Activated T-cell treated with anti-CD3 and anti-CD28 coated beads, Interleukin-2, amount 50 U/mL, for 24 hours (primary cell): Measurements from ENCODE around the gene DACT1.

Source experiments
- DNase-seq: peaks from one replicate; pipeline ENCODE4 v3.0.0-alpha.2; 2020
- H3K27ac Mint-ChIP-seq: 2 replicates; pipeline ENCODE4 v1.8.0; 2020; ENCODE audit warnings: mild to moderate bottlenecking, mixed read lengths
- H3K27me3 Mint-ChIP-seq: 2 replicates; pipeline ENCODE4 v1.8.0; 2020; ENCODE audit warnings: mixed read lengths
- H3K36me3 Mint-ChIP-seq: 2 replicates; pipeline ENCODE4 v1.8.0; 2020; ENCODE audit warnings: low read depth, mixed read lengths
- H3K4me1 Mint-ChIP-seq: 2 replicates; pipeline ENCODE4 v1.8.0; 2020; ENCODE audit warnings: low read depth, mixed read lengths
- H3K4me3 Mint-ChIP-seq: 2 replicates; pipeline ENCODE4 v1.8.0; 2020; ENCODE audit warnings: mild to moderate bottlenecking, moderate library complexity, mixed read lengths
- H3K9me3 Mint-ChIP-seq: 2 replicates; pipeline ENCODE4 v1.8.0; 2020; ENCODE audit warnings: mixed read lengths

The DACT1 gene

GRCh38 chr14:58668848-58669480 is 31.2 kb downstream of the DACT1 start:
- Mint-ChIP-seq H3K27me3 (no peaks in the 10 kb centered on the region), H3K9me3 (no peaks in the 10 kb centered on the region), H3K27ac (no peak overlapping the region), H3K4me3 (no peak overlapping the region), H3K36me3 (no peaks in the 10 kb centered on the region), H3K4me1 (peaks cover 6% of the 10 kb centered on the region)
- no peak for DNase-seq

GRCh38 chr14:58669556-58670200 is 31.9 kb downstream of the DACT1 start:
- Mint-ChIP-seq H3K27me3 (no peaks in the 10 kb centered on the region), H3K36me3 (no peaks in the 10 kb centered on the region), H3K4me1 (peaks cover 6% of the 10 kb centered on the region), H3K27ac (no peak overlapping the region), H3K9me3 (no peaks in the 10 kb centered on the region), H3K4me3 (no peak overlapping the region)
- no peak for DNase-seq

GRCh38 chr14:58671024-58671423 is 33.3 kb downstream of the DACT1 start:
- DNase-seq = no peak
- H3K4me3 Mint-ChIP-seq = no peak overlapping the region
- no peak overlapping the region for H3K27ac Mint-ChIP-seq
- no peaks in the 10 kb centered on the region for H3K9me3 Mint-ChIP-seq
- no peaks in the 10 kb centered on the region for H3K27me3 Mint-ChIP-seq
- H3K4me1 Mint-ChIP-seq = peaks cover 4% of the 10 kb centered on the region
- H3K36me3 Mint-ChIP-seq = no peaks in the 10 kb centered on the region

GRCh38 chr14:58671436-58671835 is 33.7 kb downstream of the DACT1 start:
- H3K27ac Mint-ChIP-seq = no peak overlapping the region
- H3K4me1 Mint-ChIP-seq = peaks cover under 1% of the 10 kb centered on the region
- no peaks in the 10 kb centered on the region for H3K36me3 Mint-ChIP-seq
- no peak overlapping the region for H3K4me3 Mint-ChIP-seq
- no peak for DNase-seq
- no peaks in the 10 kb centered on the region for H3K9me3 Mint-ChIP-seq
- no peaks in the 10 kb centered on the region for H3K27me3 Mint-ChIP-seq

GRCh38 chr14:58673722-58674121 is 36.0 kb downstream of the DACT1 start:
- no peaks in the 10 kb centered on the region for H3K4me1 Mint-ChIP-seq
- no peak overlapping the region for H3K27ac Mint-ChIP-seq
- no peaks in the 10 kb centered on the region for H3K27me3 Mint-ChIP-seq
- H3K9me3 Mint-ChIP-seq = no peaks in the 10 kb centered on the region
- no peaks in the 10 kb centered on the region for H3K36me3 Mint-ChIP-seq
- DNase-seq = no peak
- no peak overlapping the region for H3K4me3 Mint-ChIP-seq

GRCh38 chr14:58677001-58677400 is 39.2 kb downstream of the DACT1 start:
- Mint-ChIP-seq H3K4me1 (no peaks in the 10 kb centered on the region), H3K4me3 (no peak overlapping the region), H3K36me3 (no peaks in the 10 kb centered on the region), H3K27ac (no peak overlapping the region), H3K9me3 (no peaks in the 10 kb centered on the region), H3K27me3 (no peaks in the 10 kb centered on the region)
- no peak for DNase-seq

GRCh38 chr14:58677517-58677916 is 39.8 kb downstream of the DACT1 start:
- Mint-ChIP-seq H3K27me3 (no peaks in the 10 kb centered on the region), H3K9me3 (no peaks in the 10 kb centered on the region), H3K4me3 (no peak overlapping the region), H3K27ac (no peak overlapping the region), H3K36me3 (no peaks in the 10 kb centered on the region), H3K4me1 (no peaks in the 10 kb centered on the region)
- DNase-seq = no peak

- Mint-ChIP-seq H3K27me3 (no peaks in the 10 kb centered on the region), H3K36me3 (no peaks in the 10 kb centered on the region), H3K4me1 (no peaks in the 10 kb centered on the region), H3K27ac (no peak overlapping the region), H3K4me3 (no peak overlapping the region), H3K9me3 (no peaks in the 10 kb centered on the region)
- DNase-seq = no peak
These were observed 40.2 kb downstream of the DACT1 start for GRCh38 chr14:58677996-58678395.

- H3K27ac Mint-ChIP-seq = no peak overlapping the region
These were observed 42.9 kb downstream of the DACT1 start for GRCh38 chr14:58680698-58681097.

GRCh38 chr14:58687232-58687795 is 49.6 kb downstream of the DACT1 start:
- H3K4me3 Mint-ChIP-seq = no peak overlapping the region
- peaks cover 2% of the 10 kb centered on the region for H3K9me3 Mint-ChIP-seq
- H3K27me3 Mint-ChIP-seq = no peaks in the 10 kb centered on the region
- no peaks in the 10 kb centered on the region for H3K36me3 Mint-ChIP-seq
- no peaks in the 10 kb centered on the region for H3K4me1 Mint-ChIP-seq
- no peak for DNase-seq
- no peak overlapping the region for H3K27ac Mint-ChIP-seq

More at GRCh38 chr14:58680698-58681097, 42.9 kb downstream of the DACT1 start:
- Mint-ChIP-seq H3K4me1 (no peaks in the 10 kb centered on the region), H3K27me3 (no peaks in the 10 kb centered on the region), H3K36me3 (no peaks in the 10 kb centered on the region), H3K9me3 (no peaks in the 10 kb centered on the region), H3K4me3 (no peak overlapping the region)
- no peak for DNase-seq

GRCh38 chr14:58690801-58691516 is 53.2 kb downstream of the DACT1 start:
- no peaks in the 10 kb centered on the region for H3K4me1 Mint-ChIP-seq
- no peak overlapping the region for H3K4me3 Mint-ChIP-seq
- peaks cover 2% of the 10 kb centered on the region for H3K9me3 Mint-ChIP-seq
- DNase-seq = no peak
- peaks cover 4% of the 10 kb centered on the region for H3K27me3 Mint-ChIP-seq
- H3K27ac Mint-ChIP-seq = no peak overlapping the region
- no peaks in the 10 kb centered on the region for H3K36me3 Mint-ChIP-seq

GRCh38 chr14:58693048-58693447 is 55.3 kb downstream of the DACT1 start:
- DNase-seq = no peak
- Mint-ChIP-seq H3K4me1 (no peaks in the 10 kb centered on the region), H3K9me3 (no peaks in the 10 kb centered on the region), H3K4me3 (no peak overlapping the region), H3K27me3 (peaks cover 4% of the 10 kb centered on the region), H3K27ac (no peak overlapping the region), H3K36me3 (no peaks in the 10 kb centered on the region)

- no peak for DNase-seq
These were observed 57.8 kb downstream of the DACT1 start for GRCh38 chr14:58695514-58695913.

GRCh38 chr14:58697266-58697929 is 59.6 kb downstream of the DACT1 start:
- no peak for DNase-seq
- no peaks in the 10 kb centered on the region for H3K4me1 Mint-ChIP-seq
- H3K27me3 Mint-ChIP-seq = peaks cover 4% of the 10 kb centered on the region
- H3K4me3 Mint-ChIP-seq = no peak overlapping the region
- no peak overlapping the region for H3K27ac Mint-ChIP-seq
- no peaks in the 10 kb centered on the region for H3K36me3 Mint-ChIP-seq
- H3K9me3 Mint-ChIP-seq = no peaks in the 10 kb centered on the region

More at GRCh38 chr14:58695514-58695913, 57.8 kb downstream of the DACT1 start:
- Mint-ChIP-seq H3K27me3 (peaks cover 4% of the 10 kb centered on the region), H3K27ac (no peak overlapping the region), H3K9me3 (no peaks in the 10 kb centered on the region), H3K4me1 (no peaks in the 10 kb centered on the region), H3K36me3 (no peaks in the 10 kb centered on the region), H3K4me3 (no peak overlapping the region)
